Gastrocnemius medialis (tissue), 4 donors: Measurements from ENCODE around the gene FAM117B. TPM values are rescaled to one million over a fixed set of nuclear protein-coding genes. Genes with fewer than 3 reads are reported as not detected.

ENCODE experiments used
- ATAC-seq, 2 donors: fragments of 150-250 bp; one replicate each; pipeline ENCODE4 v1.9.1; 2016
- DNase-seq, 2 donors: peaks; one replicate each; pipeline ENCODE4 v3.0.0-alpha.2; 2019
- H3K27ac ChIP-seq, 4 donors: fragments of 200-600 bp; sonication (generic); 1 replicate in 1 of 4; 2 replicates in 3 of 4; pipeline ENCODE4 v1.5.1; 2016 to 2018; ENCODE audit warnings: mild to moderate bottlenecking in 2 of 4, moderate library complexity in 1 of 4
- H3K27me3 ChIP-seq, 3 donors: fragments of 200-600 bp; sonication (generic) in 2 of 3; 1 replicate in 1 of 3; 2 replicates in 2 of 3; pipeline versions ENCODE4 v1.5.1 to v1.6.0; 2016 to 2019; ENCODE audit warnings: mild to moderate bottlenecking in 1 of 3, moderate library complexity in 1 of 3
- H3K36me3 ChIP-seq, 2 donors: fragments of 200-600 bp; sonication (generic) in 1 of 2; one replicate each; pipeline ENCODE4 v1.5.1; 2017 to 2018
- H3K4me1 ChIP-seq, 2 donors: fragments of 200-600 bp; sonication (generic) in 1 of 2; one replicate each; pipeline ENCODE4 v1.5.1; 2016 to 2017; ENCODE audit warnings: mild to moderate bottlenecking in 2 of 2
- H3K4me3 ChIP-seq, 4 donors: fragments of 200-600 bp; sonication (generic) in 3 of 4; 1 replicate in 1 of 4; 2 replicates in 3 of 4; pipeline ENCODE4 v1.5.1; 2016 to 2019; ENCODE audit warnings: mild to moderate bottlenecking in 2 of 4
- H3K9me3 ChIP-seq, 3 donors: fragments of 200-600 bp; sonication (generic) in 2 of 3; 1 replicate in 1 of 3; 2 replicates in 2 of 3; pipeline ENCODE4 v1.5.1; 2016 to 2019
- POLR2A ChIP-seq, 2 donors: fragments of 450-650 bp; IDR thresholded peaks; one replicate each; pipeline ENCODE4 v1.6.1; 2017; ENCODE audit warnings: antibody characterized with exemption in 2 of 2, mild to moderate bottlenecking in 2 of 2, moderate library complexity in 2 of 2
- in situ Hi-C, 4 donors: fragments of 200-750 bp; cut with MboI; loops; one replicate each; pipeline versions ENCODE4 v1.15.0 to v1.8.0; 2017; ENCODE audit warnings: low sequenced_read_pairs in 4 of 4
- intact Hi-C: fragments of 100-400 bp; cut with DNase I; formaldehyde crosslinking; loops from one replicate; pipeline ENCODE4 v1.15.1; 2023; ENCODE audit warnings: low total_unique reads
- total RNA-seq, 4 donors: library from RNA; depleted of rRNA; stranded (reverse); fragments of >200 nt; gene quantifications; one replicate each; pipeline versions ENCODE4 v1.1.0 to v1.2.3, GENCODE V29; 2016
- TF ChIP-seq, protein P1 (sequence below), 5 experiments: fragments of 450-650 bp in 3 of 5; fragments of 200-600 bp in 2 of 5; sonication (generic) in 2 of 5; IDR thresholded peaks in 4 of 5; conservative IDR thresholded peaks in 1 of 5; 1 replicate in 4 of 5; 2 replicates in 1 of 5; pipeline ENCODE4 v1.5.1; 2016 to 2019; ENCODE audit warnings: antibody characterized with exemption in 5 of 5, mild to moderate bottlenecking in 3 of 5, moderate library complexity in 3 of 5

The FAM117B gene
- total RNA-seq, 4 donors from 2014 or later = 1.5 to 4.5 (median 2.9) TPM

DNA sequence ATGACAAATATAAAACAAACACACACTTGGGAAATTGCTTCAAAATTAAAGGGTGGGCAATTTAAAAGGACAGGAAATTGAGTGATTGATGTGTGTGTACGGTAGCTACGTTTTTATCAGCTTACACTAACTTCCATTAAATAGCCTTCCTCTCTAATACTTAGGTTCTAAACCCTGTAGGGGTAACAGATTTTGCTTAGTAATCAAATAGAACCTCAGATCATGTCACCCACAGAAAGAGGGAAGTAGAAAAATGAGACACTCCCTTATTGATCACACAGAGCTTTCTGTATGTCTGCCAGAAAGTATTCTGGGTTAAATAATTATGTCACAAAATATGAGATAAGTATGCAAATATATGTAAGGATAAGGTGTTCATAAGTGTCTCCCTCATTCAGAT is 143.4 kb downstream of the FAM117B start:
- TF ChIP-seq POLR2A (IDR thresholded peaks at IDR 0.05) = no peak
- TF ChIP-seq, protein P1, sequence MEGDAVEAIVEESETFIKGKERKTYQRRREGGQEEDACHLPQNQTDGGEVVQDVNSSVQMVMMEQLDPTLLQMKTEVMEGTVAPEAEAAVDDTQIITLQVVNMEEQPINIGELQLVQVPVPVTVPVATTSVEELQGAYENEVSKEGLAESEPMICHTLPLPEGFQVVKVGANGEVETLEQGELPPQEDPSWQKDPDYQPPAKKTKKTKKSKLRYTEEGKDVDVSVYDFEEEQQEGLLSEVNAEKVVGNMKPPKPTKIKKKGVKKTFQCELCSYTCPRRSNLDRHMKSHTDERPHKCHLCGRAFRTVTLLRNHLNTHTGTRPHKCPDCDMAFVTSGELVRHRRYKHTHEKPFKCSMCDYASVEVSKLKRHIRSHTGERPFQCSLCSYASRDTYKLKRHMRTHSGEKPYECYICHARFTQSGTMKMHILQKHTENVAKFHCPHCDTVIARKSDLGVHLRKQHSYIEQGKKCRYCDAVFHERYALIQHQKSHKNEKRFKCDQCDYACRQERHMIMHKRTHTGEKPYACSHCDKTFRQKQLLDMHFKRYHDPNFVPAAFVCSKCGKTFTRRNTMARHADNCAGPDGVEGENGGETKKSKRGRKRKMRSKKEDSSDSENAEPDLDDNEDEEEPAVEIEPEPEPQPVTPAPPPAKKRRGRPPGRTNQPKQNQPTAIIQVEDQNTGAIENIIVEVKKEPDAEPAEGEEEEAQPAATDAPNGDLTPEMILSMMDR (IDR thresholded peaks at IDR 0.05 in 4 of 5, conservative IDR thresholded peaks at IDR 0.05 in 1 of 5) = no peak
- no peaks in the 10 kb centered on the region for H3K4me1 ChIP-seq
- no peaks in the 10 kb centered on the region for H3K9me3 ChIP-seq
- H3K27ac ChIP-seq = no peak overlapping the region
- H3K4me3 ChIP-seq = no peak overlapping the region
- ATAC-seq (no peak), DNase-seq (no peak)
- in situ Hi-C loops = no loop called here
- peaks cover 0 to 21% of the 10 kb centered on the region in 2 donors for H3K36me3 ChIP-seq
- no peaks in the 10 kb centered on the region for H3K27me3 ChIP-seq
- intact Hi-C loops = no loop called here

DNA sequence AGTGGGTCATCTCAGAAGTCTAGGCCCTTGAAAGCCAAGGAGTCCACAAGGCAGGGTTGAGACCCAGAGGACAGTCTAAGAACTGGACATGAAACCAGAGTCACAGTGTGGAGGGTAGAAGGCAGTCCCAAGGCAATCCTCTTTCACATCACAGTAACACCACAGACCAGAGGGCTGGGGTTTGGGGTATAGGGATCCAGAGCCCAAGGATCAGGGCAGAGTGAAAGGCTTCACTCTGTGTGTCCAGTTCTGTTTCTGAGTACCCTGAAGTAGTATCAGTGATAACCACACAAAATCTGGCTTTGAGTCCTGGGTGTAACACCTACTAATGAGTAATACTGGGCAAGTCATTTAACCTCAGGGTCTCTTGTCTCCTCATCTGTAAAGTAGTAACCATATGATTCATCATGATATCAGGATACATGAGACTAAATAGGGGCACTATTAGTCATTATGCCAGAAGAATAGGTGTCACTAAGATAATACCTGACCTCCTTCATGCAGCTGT is 145.8 kb downstream of the FAM117B start:
- intact Hi-C loops (no loop called here), in situ Hi-C loops (no loop called here)
- TF ChIP-seq, protein P1 (IDR thresholded peaks at IDR 0.05 in 4 of 5, conservative IDR thresholded peaks at IDR 0.05 in 1 of 5) = no peak
- TF ChIP-seq POLR2A (IDR thresholded peaks at IDR 0.05) = no peak
- Histone ChIP-seq H3K9me3 (no peaks in the 10 kb centered on the region), H3K36me3 (peaks cover 0 to 18% of the 10 kb centered on the region in 2 donors), H3K4me3 (no peak overlapping the region), H3K27ac (no peak overlapping the region), H3K27me3 (no peaks in the 10 kb centered on the region), H3K4me1 (no peaks in the 10 kb centered on the region)
- ATAC-seq (no peak), DNase-seq (no peak)

DNA sequence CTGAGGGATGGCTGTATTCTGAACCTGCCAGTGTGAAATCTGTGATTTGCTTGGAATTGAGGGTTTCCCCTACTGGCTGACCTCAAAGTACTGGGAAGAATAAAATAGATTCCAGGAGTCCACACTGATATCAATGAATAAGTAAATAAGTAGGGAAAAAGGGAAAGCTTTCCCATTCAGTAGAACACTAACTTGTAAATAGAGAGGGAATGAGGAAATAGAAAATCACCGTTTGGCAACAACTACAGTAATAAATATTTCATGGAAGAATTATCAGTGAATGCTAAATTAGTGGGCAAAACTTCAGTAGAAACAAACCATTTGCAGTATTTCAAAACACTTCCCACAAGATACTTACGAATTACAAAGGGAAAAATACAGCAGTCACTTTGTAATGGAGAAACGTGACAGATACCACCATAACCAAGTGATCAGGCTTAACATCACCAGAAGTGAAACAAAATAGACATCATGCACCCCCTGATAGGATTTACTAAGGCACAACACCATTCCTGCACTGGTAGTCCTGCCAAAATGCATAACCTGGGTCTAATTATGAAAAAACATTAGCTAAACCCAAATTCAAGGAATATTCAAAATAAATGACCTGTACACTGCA is 148.3 kb downstream of the FAM117B start:
- Histone ChIP-seq H3K27me3 (no peaks in the 10 kb centered on the region), H3K9me3 (no peaks in the 10 kb centered on the region), H3K4me3 (no peak overlapping the region), H3K36me3 (peaks cover 0 to 15% of the 10 kb centered on the region in 2 donors), H3K27ac (no peak overlapping the region), H3K4me1 (no peaks in the 10 kb centered on the region)
- intact Hi-C loops = no loop called here
- DNase-seq (no peak), ATAC-seq (no peak)
- in situ Hi-C loops = no loop called here
- TF ChIP-seq POLR2A (IDR thresholded peaks at IDR 0.05) = no peak
- TF ChIP-seq, protein P1 (IDR thresholded peaks at IDR 0.05 in 4 of 5, conservative IDR thresholded peaks at IDR 0.05 in 1 of 5) = no peak

DNA sequence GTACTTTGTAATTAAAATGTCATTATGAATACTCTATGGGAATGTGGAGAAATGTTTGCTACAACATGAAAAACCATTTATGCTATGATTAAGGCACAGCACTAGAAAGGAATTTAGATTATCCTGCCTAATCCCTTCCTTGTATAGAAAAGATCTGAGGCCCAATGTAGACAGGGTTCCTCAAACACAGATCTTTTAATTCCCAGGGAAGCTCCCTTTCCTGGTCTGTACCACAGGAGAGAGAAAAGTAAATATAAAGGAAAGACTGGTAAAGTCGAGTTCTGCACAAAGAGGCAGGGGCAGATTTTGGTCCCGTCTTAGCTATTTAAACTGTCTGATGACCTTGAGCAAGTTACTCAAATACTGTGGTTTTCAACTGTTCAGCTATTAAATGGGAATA is 152.1 kb downstream of the FAM117B start:
- H3K27me3 ChIP-seq = no peaks in the 10 kb centered on the region
- TF ChIP-seq, protein P1 (IDR thresholded peaks at IDR 0.05 in 4 of 5, conservative IDR thresholded peaks at IDR 0.05 in 1 of 5) = no peak
- TF ChIP-seq POLR2A (IDR thresholded peaks at IDR 0.05) = no peak
- no peaks in the 10 kb centered on the region for H3K9me3 ChIP-seq
- intact Hi-C loops = no loop called here
- in situ Hi-C loops = no loop called here
- no peak overlapping the region for H3K27ac ChIP-seq
- no peak overlapping the region for H3K4me3 ChIP-seq
- H3K36me3 ChIP-seq = peaks cover 0 to 24% of the 10 kb centered on the region in 2 donors
- H3K4me1 ChIP-seq = no peaks in the 10 kb centered on the region
- no peak for DNase-seq
- no peak for ATAC-seq

DNA sequence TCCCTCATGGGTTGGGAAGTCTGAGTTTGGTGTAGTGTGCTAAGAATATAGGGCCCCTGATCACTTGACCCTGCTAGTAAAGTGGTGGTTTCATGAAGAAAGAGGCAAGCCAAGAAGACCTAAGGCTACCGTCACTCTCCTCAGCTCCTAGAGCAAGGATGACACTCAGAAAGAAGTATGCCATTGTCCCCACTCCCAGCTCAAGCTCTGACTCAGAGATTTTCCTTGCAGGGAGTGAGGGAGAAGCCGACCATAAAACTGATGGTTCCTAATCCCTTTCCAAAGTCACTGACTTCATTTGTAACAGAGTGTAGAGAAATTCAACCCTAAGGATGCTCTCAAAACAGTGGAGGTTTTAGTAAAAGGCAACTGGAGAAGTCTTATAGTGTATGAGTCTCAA is 155.9 kb downstream of the FAM117B start:
- DNase-seq = no peak
- intact Hi-C loops = no loop called here

More for the DNA sequence above, 155.9 kb downstream of the FAM117B start:
- Histone ChIP-seq H3K27me3 (no peaks in the 10 kb centered on the region), H3K9me3 (no peaks in the 10 kb centered on the region), H3K4me3 (no peak overlapping the region), H3K36me3 (peaks cover 0 to 12% of the 10 kb centered on the region in 2 donors), H3K4me1 (no peaks in the 10 kb centered on the region), H3K27ac (no peak overlapping the region)
- in situ Hi-C loops = no loop called here
- ATAC-seq = no peak
- TF ChIP-seq, protein P1 (IDR thresholded peaks at IDR 0.05 in 4 of 5, conservative IDR thresholded peaks at IDR 0.05 in 1 of 5) = no peak
- TF ChIP-seq POLR2A (IDR thresholded peaks at IDR 0.05) = no peak
